GM23338 (cell line): Measurements from ENCODE around the gene ZFP64. TPM values are rescaled to one million over a fixed set of nuclear protein-coding genes. Genes with fewer than 3 reads are reported as not detected.

Experiments used
- ATAC-seq: fragments of 200-7000 bp; cut with Tn5 transposase; 3 replicates; pipeline ENCODE4 v1.9.1; 2020
- DNase-seq: peaks from one replicate; pipeline ENCODE4 v3.0.0-alpha.2; 2015; ENCODE audit warnings: low spot score
- H2AFZ ChIP-seq: fragments of 200-600 bp; sonication (generic); 2 replicates; pipeline ENCODE4 v1.8.0; 2016; ENCODE audit warnings: antibody characterized with exemption, mild to moderate bottlenecking, moderate library complexity
- H3F3A ChIP-seq: fragments of 200-600 bp; sonication (generic); replicated peaks from 2 replicates; pipeline ENCODE4 v1.8.0; 2017; ENCODE audit warnings: antibody characterized with exemption, mixed run types, low read depth
- H3K27ac ChIP-seq: fragments of 200-600 bp; sonication (generic); 2 replicates; pipeline ENCODE4 v1.6.1; 2016; ENCODE audit warnings: low read depth
- H3K27me3 ChIP-seq: fragments of 200-600 bp; sonication (generic); 2 replicates; pipeline ENCODE4 v1.8.0; 2016; ENCODE audit warnings: mild to moderate bottlenecking, mixed run types, moderate library complexity; ENCODE audit not compliant: insufficient read depth
- H3K36me3 ChIP-seq: fragments of 200-600 bp; sonication (generic); 2 replicates; pipeline ENCODE4 v1.8.0; 2016; ENCODE audit warnings: mild to moderate bottlenecking; ENCODE audit not compliant: insufficient read depth
- H3K4me1 ChIP-seq: fragments of 200-600 bp; sonication (generic); 2 replicates; pipeline ENCODE4 v1.8.0; 2016; ENCODE audit warnings: mild to moderate bottlenecking, moderate library complexity; ENCODE audit not compliant: insufficient read depth
- H3K4me2 ChIP-seq: fragments of 200-600 bp; sonication (generic); 2 replicates; pipeline ENCODE4 v1.7.1; 2017; ENCODE audit warnings: mixed run types
- H3K4me3 ChIP-seq: fragments of 200-600 bp; sonication (generic); 2 replicates; pipeline ENCODE4 v1.6.1; 2016; ENCODE audit warnings: mixed run types
- H3K79me2 ChIP-seq: fragments of 200-600 bp; sonication (generic); replicated peaks from 2 replicates; pipeline ENCODE4 v1.8.0; 2017; ENCODE audit warnings: mild to moderate bottlenecking; ENCODE audit not compliant: insufficient read depth
- H3K9me2 ChIP-seq: fragments of 200-600 bp; sonication (generic); 2 replicates; pipeline ENCODE4 v1.8.0; 2017; ENCODE audit not compliant: insufficient read depth
- H4K20me1 ChIP-seq: fragments of 200-600 bp; sonication (generic); replicated peaks from 2 replicates; pipeline ENCODE4 v1.8.0; 2017; ENCODE audit warnings: mild to moderate bottlenecking; ENCODE audit not compliant: insufficient read depth
- H3K27ac Mint-ChIP-seq: 2 replicates; pipeline ENCODE4 v1.8.0; 2020; ENCODE audit warnings: inconsistent platforms, mild to moderate bottlenecking, moderate library complexity, mixed read lengths
- H3K27me3 Mint-ChIP-seq: 3 replicates; pipeline ENCODE4 v1.8.0; 2022; ENCODE audit warnings: low read depth, mild to moderate bottlenecking, moderate library complexity, mixed read lengths, inconsistent platforms; ENCODE audit not compliant: insufficient read depth, poor library complexity
- H3K36me3 Mint-ChIP-seq: 3 replicates; pipeline ENCODE4 v1.8.0; 2021; ENCODE audit warnings: low read depth, mild to moderate bottlenecking, inconsistent platforms, moderate library complexity, mixed read lengths
- H3K4me1 Mint-ChIP-seq: 3 replicates; pipeline ENCODE4 v1.8.0; 2020; ENCODE audit warnings: mild to moderate bottlenecking, inconsistent platforms, mixed read lengths
- H3K4me3 Mint-ChIP-seq: 3 replicates; pipeline ENCODE4 v1.8.0; 2021; ENCODE audit warnings: moderate library complexity, mild to moderate bottlenecking, inconsistent platforms, mixed read lengths
- H3K9me3 Mint-ChIP-seq: 3 replicates; pipeline ENCODE4 v1.8.0; 2020; ENCODE audit warnings: moderate library complexity, mild to moderate bottlenecking, inconsistent platforms, mixed read lengths
- CREB1 ChIP-seq: fragments of 250-450 bp; sonication (Bioruptor Pico); IDR thresholded peaks from 2 replicates; pipeline ENCODE4 v1.5.0; 2020; ENCODE audit warnings: low read depth, mild to moderate bottlenecking, moderate library complexity
- EZH2 ChIP-seq: fragments of 200-600 bp; sonication (generic); IDR thresholded peaks from one replicate; pipeline ENCODE4 v1.8.0; 2017; ENCODE audit warnings: antibody characterized with exemption, mild to moderate bottlenecking, low read depth; ENCODE audit not compliant: unreplicated experiment
- EZH2phosphoT487 ChIP-seq: fragments of 200-600 bp; sonication (generic); IDR thresholded peaks from one replicate; pipeline ENCODE4 v1.8.1; 2018; ENCODE audit warnings: antibody characterized with exemption; ENCODE audit not compliant: unreplicated experiment
- JUNB ChIP-seq: IDR thresholded peaks from one replicate; pipeline ENCODE4 v1.6.1; 2016; ENCODE audit warnings: antibody characterized with exemption; ENCODE audit not compliant: unreplicated experiment
- NANOG ChIP-seq: IDR thresholded peaks from 2 replicates; pipeline ENCODE4 v1.6.1; 2016; ENCODE audit warnings: antibody characterized with exemption, borderline replicate concordance
- POLR2AphosphoS5 ChIP-seq: IDR thresholded peaks from 2 replicates; pipeline ENCODE4 v1.6.1; 2016; ENCODE audit warnings: antibody characterized with exemption, low read depth
- STAT1 ChIP-seq: IDR thresholded peaks from one replicate; pipeline ENCODE4 v1.6.1; 2016; ENCODE audit warnings: antibody characterized with exemption; ENCODE audit not compliant: unreplicated experiment
- ZNF114 ChIP-seq: fragments of 250-450 bp; sonication (Bioruptor Pico); IDR thresholded peaks from 2 replicates; pipeline ENCODE4 v1.5.0; 2020; ENCODE audit warnings: mild to moderate bottlenecking, moderate library complexity
- ZNF331 ChIP-seq: fragments of 250-450 bp; sonication (Bioruptor Pico); IDR thresholded peaks from 2 replicates; pipeline ENCODE4 v1.5.0; 2020; ENCODE audit warnings: low read depth, mild to moderate bottlenecking, moderate library complexity
- polyA plus RNA-seq: library from polyadenylated mRNA; unstranded; fragments of >200 nt; fragmentation: Nextera tagmentation; extraction: Ambion mirVana; gene quantifications from 2 replicates; pipeline ENCODE4 v1.2.1, GENCODE V29; 2016
- total RNA-seq: library from RNA; depleted of rRNA; stranded (reverse); fragments of >200 nt; shearing (Covaris generic); gene quantifications from 2 replicates; pipeline ENCODE4 v1.2.3, GENCODE V29; 2014
- TF ChIP-seq, protein P1 (sequence below): fragments of 250-450 bp; sonication (Bioruptor Pico); IDR thresholded peaks from 2 replicates; pipeline ENCODE4 v1.5.0; 2020; ENCODE audit warnings: mild to moderate bottlenecking, moderate library complexity
- TF ChIP-seq, protein P2 (sequence below), 2 experiments: fragments of 200-600 bp in 1 of 2; sonication (generic) in 1 of 2; conservative IDR thresholded peaks; 2 replicates each; pipeline versions ENCODE4 v1.5.1 to v1.6.1; 2016 to 2017; ENCODE audit warnings: antibody characterized with exemption in 2 of 2, low read depth in 2 of 2, mild to moderate bottlenecking in 2 of 2, moderate library complexity in 1 of 2

ZFP64 gene
- total and polyA plus RNA-seq, 2 experiments from 2014 or later, result 9.6 to 30.4 TPM

DNA sequence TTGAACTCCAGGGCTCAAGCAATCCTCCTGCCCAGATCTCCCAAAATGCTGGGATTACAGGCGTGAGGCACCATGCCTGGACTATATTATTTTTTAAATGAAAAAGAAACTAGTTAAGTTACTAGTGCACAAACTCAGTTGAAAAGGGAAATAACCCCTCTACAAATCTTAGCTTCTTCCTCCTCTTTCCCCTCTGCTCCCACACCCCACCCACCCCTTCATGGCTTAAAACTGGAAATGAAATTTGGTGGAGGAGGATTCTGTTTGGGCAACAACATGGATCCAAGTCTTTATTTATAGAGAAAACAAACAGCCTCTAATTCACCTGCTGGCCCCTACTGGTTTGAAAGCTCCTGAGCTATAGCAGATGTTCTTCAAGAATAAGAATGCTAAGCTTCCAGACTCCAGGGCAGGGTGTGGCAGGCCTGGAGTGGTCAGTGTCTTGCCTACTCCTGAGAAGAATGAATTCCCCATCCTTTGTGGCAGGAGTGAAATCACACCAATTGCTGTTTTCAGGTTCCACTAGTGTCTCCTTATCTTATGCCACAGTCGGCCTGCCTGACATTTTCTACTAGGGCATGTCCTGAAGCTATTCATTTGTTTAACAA is 73.5 kb downstream of the ZFP64 start:
- ATAC-seq (no peak), DNase-seq (no peak)
- no peaks in the 10 kb centered on the region; the same call in 1 of the 3 replicates for H3K9me3 Mint-ChIP-seq
- no peaks in the 10 kb centered on the region for H3K79me2 ChIP-seq
- H3K4me1 ChIP-seq, result no peaks in the 10 kb centered on the region
- peaks cover 7% of the 10 kb centered on the region for H3K27me3 Mint-ChIP-seq
- no peak overlapping the region for H2AFZ ChIP-seq
- H3K9me2 ChIP-seq, result no peaks in the 10 kb centered on the region
- H3F3A ChIP-seq, result no peaks in the 10 kb centered on the region
- no peak overlapping the region for H3K27ac ChIP-seq
- H3K27ac Mint-ChIP-seq, result no peak overlapping the region
- no peak overlapping the region for H3K4me2 ChIP-seq
- no peaks in the 10 kb centered on the region for H3K27me3 ChIP-seq
- no peak overlapping the region for H3K4me3 ChIP-seq
- no peaks in the 10 kb centered on the region; the same call in 1 of the 2 replicates for H3K36me3 ChIP-seq
- no peaks in the 10 kb centered on the region for H4K20me1 ChIP-seq
- H3K4me3 Mint-ChIP-seq, result no peak overlapping the region
- no peaks in the 10 kb centered on the region for H3K4me1 Mint-ChIP-seq
- peaks cover 8% of the 10 kb centered on the region; the same call in 2 of the 3 replicates for H3K36me3 Mint-ChIP-seq
- no peak for TF ChIP-seq STAT1
- no peak for TF ChIP-seq EZH2phosphoT487
- no peak for TF ChIP-seq ZNF331 (CRISPR knock-in tag)
- TF ChIP-seq EZH2, result no peak
- TF ChIP-seq, protein P1, sequence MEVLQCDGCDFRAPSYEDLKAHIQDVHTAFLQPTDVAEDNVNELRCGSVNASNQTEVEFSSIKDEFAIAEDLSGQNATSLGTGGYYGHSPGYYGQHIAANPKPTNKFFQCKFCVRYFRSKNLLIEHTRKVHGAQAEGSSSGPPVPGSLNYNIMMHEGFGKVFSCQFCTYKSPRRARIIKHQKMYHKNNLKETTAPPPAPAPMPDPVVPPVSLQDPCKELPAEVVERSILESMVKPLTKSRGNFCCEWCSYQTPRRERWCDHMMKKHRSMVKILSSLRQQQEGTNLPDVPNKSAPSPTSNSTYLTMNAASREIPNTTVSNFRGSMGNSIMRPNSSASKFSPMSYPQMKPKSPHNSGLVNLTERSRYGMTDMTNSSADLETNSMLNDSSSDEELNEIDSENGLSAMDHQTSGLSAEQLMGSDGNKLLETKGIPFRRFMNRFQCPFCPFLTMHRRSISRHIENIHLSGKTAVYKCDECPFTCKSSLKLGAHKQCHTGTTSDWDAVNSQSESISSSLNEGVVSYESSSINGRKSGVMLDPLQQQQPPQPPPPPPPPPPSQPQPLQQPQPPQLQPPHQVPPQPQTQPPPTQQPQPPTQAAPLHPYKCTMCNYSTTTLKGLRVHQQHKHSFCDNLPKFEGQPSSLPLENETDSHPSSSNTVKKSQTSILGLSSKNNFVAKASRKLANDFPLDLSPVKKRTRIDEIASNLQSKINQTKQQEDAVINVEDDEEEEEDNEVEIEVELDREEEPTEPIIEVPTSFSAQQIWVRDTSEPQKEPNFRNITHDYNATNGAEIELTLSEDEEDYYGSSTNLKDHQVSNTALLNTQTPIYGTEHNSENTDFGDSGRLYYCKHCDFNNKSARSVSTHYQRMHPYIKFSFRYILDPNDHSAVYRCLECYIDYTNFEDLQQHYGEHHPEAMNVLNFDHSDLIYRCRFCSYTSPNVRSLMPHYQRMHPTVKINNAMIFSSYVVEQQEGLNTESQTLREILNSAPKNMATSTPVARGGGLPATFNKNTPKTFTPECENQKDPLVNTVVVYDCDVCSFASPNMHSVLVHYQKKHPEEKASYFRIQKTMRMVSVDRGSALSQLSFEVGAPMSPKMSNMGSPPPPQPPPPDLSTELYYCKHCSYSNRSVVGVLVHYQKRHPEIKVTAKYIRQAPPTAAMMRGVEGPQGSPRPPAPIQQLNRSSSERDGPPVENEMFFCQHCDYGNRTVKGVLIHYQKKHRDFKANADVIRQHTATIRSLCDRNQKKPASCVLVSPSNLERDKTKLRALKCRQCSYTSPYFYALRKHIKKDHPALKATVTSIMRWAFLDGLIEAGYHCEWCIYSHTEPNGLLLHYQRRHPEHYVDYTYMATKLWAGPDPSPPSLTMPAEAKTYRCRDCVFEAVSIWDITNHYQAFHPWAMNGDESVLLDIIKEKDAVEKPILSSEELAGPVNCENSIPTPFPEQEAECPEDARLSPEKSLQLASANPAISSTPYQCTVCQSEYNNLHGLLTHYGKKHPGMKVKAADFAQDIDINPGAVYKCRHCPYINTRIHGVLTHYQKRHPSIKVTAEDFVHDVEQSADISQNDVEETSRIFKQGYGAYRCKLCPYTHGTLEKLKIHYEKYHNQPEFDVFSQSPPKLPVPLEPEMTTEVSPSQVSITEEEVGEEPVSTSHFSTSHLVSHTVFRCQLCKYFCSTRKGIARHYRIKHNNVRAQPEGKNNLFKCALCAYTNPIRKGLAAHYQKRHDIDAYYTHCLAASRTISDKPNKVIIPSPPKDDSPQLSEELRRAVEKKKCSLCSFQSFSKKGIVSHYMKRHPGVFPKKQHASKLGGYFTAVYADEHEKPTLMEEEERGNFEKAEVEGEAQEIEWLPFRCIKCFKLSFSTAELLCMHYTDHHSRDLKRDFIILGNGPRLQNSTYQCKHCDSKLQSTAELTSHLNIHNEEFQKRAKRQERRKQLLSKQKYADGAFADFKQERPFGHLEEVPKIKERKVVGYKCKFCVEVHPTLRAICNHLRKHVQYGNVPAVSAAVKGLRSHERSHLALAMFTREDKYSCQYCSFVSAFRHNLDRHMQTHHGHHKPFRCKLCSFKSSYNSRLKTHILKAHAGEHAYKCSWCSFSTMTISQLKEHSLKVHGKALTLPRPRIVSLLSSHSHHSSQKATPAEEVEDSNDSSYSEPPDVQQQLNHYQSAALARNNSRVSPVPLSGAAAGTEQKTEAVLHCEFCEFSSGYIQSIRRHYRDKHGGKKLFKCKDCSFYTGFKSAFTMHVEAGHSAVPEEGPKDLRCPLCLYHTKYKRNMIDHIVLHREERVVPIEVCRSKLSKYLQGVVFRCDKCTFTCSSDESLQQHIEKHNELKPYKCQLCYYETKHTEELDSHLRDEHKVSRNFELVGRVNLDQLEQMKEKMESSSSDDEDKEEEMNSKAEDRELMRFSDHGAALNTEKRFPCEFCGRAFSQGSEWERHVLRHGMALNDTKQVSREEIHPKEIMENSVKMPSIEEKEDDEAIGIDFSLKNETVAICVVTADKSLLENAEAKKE (CRISPR knock-in tag), result no peak
- no peak for TF ChIP-seq POLR2AphosphoS5
- no peak for TF ChIP-seq NANOG
- TF ChIP-seq, protein P2, sequence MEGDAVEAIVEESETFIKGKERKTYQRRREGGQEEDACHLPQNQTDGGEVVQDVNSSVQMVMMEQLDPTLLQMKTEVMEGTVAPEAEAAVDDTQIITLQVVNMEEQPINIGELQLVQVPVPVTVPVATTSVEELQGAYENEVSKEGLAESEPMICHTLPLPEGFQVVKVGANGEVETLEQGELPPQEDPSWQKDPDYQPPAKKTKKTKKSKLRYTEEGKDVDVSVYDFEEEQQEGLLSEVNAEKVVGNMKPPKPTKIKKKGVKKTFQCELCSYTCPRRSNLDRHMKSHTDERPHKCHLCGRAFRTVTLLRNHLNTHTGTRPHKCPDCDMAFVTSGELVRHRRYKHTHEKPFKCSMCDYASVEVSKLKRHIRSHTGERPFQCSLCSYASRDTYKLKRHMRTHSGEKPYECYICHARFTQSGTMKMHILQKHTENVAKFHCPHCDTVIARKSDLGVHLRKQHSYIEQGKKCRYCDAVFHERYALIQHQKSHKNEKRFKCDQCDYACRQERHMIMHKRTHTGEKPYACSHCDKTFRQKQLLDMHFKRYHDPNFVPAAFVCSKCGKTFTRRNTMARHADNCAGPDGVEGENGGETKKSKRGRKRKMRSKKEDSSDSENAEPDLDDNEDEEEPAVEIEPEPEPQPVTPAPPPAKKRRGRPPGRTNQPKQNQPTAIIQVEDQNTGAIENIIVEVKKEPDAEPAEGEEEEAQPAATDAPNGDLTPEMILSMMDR (conservative IDR thresholded peaks at IDR 0.05; ENCODE audit: low read depth in 2 of 2), result no peak
- TF ChIP-seq ZNF114 (CRISPR knock-in tag), result no peak
- no peak for TF ChIP-seq JUNB
- TF ChIP-seq CREB1 (CRISPR knock-in tag), result no peak
